Nephron progenitor cell (in vitro differentiated cells): ENCODE measurements around the gene PTPRCAP.
A peak's percentile ranks its signal among the peaks of the same experiment; 100 is the strongest.
"Not testable (repeated sequence)": the region's sequence is repeated elsewhere in the genome, so short reads cannot be mapped to it uniquely, and the experiment has no call there.

Source experiments
- DNase-seq: peaks from one replicate; pipeline ENCODE4 v3.0.0; 2021
- H3K27ac Mint-ChIP-seq: 2 replicates; pipeline ENCODE4 v1.8.0; 2021; ENCODE audit warnings: mild to moderate bottlenecking, moderate library complexity, mixed read lengths
- H3K27me3 Mint-ChIP-seq: 2 replicates; pipeline ENCODE4 v1.8.0; 2021; ENCODE audit warnings: mild to moderate bottlenecking, low read depth, mixed read lengths; ENCODE audit not compliant: poor library complexity
- H3K36me3 Mint-ChIP-seq: 2 replicates; pipeline ENCODE4 v1.8.0; 2021; ENCODE audit warnings: low read depth, mixed read lengths
- H3K4me1 Mint-ChIP-seq: 2 replicates; pipeline ENCODE4 v1.8.0; 2021; ENCODE audit warnings: mixed read lengths
- H3K4me3 Mint-ChIP-seq: 2 replicates; pipeline ENCODE4 v1.8.0; 2021; ENCODE audit warnings: mild to moderate bottlenecking, moderate library complexity, mixed read lengths
- H3K9me3 Mint-ChIP-seq: 2 replicates; pipeline ENCODE4 v1.8.0; 2021; ENCODE audit warnings: mild to moderate bottlenecking, moderate library complexity, mixed read lengths
- TF ChIP-seq, protein P1 (sequence below): fragments of 200-600 bp; sonication (generic); IDR thresholded peaks from 2 replicates; pipeline ENCODE4 v1.5.0; 2021; ENCODE audit warnings: antibody characterized with exemption

Gene PTPRCAP

DNA sequence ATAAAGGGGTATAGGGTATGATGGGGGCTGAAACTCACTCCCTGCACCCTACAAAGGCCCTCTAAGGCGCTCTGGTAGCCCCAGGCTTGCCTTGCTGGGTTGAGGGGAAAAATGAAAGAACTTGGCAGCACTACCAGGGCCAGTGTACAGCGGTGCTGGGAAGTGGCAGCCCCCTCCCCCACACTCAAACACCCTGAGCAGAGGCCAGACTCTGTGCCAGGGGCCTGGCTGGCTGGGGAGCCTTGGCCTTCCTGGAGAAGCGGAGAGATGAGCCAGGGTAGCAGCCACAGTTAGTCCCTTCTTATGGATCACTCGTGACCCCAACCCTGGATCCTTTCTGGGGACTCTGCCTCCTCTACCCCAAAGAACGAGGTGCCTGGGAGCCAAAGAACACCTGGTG is 28.9 kb upstream of the PTPRCAP start:
- no peaks in the 10 kb centered on the region for H3K9me3 Mint-ChIP-seq
- no peaks in the 10 kb centered on the region for H3K27me3 Mint-ChIP-seq
- peaks cover 22% of the 10 kb centered on the region for H3K4me1 Mint-ChIP-seq
- peaks cover 4% of the 10 kb centered on the region for H3K36me3 Mint-ChIP-seq
- TF ChIP-seq, protein P1, sequence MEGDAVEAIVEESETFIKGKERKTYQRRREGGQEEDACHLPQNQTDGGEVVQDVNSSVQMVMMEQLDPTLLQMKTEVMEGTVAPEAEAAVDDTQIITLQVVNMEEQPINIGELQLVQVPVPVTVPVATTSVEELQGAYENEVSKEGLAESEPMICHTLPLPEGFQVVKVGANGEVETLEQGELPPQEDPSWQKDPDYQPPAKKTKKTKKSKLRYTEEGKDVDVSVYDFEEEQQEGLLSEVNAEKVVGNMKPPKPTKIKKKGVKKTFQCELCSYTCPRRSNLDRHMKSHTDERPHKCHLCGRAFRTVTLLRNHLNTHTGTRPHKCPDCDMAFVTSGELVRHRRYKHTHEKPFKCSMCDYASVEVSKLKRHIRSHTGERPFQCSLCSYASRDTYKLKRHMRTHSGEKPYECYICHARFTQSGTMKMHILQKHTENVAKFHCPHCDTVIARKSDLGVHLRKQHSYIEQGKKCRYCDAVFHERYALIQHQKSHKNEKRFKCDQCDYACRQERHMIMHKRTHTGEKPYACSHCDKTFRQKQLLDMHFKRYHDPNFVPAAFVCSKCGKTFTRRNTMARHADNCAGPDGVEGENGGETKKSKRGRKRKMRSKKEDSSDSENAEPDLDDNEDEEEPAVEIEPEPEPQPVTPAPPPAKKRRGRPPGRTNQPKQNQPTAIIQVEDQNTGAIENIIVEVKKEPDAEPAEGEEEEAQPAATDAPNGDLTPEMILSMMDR = no peak
- no peak for DNase-seq
- H3K27ac Mint-ChIP-seq = no peak overlapping the region
- no peak overlapping the region for H3K4me3 Mint-ChIP-seq

DNA sequence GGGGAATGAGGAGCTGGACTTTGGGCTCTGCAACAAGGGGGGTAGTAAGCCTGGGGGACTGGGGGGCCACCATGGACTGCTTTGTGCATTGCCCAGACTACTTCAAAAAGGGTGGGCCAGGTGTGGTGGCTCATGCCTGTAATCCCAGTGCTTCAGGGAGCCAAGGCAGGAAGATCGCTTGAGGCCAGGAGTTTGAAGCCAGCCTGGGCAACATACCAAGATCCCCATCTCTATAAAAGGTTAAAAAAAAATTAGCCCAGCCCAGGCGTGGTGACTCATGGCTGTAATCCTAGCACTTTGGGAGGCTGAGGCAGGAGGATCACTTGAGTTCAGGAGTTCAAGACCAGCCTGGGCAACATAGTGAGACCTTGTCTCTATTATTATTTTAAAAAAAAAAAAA is 28.0 kb upstream of the PTPRCAP start:
- Mint-ChIP-seq H3K4me1 (peaks cover 20% of the 10 kb centered on the region), H3K4me3 (peak overlapping the region; percentile 79)
- H3K27me3 Mint-ChIP-seq, DNase-seq, H3K9me3 Mint-ChIP-seq, H3K36me3 Mint-ChIP-seq, H3K27ac Mint-ChIP-seq: not testable (repeated sequence)

DNA sequence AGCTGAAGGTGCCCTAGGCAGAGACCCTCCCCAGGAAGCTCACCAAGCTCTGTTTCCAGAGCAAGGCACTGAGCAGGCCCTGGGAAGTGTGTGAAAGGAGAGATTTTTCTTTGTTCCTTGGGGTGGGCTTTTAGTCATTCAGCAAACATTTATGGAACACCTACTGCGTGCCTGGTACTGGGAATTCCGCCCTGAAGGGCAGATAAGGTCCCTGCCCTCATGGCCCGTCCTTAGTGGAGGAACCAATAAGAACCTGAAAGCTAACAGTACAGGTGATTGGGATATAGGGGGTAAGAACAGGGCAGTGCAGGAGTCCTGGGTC is 27.7 kb upstream of the PTPRCAP start:
- Mint-ChIP-seq H3K27ac (no peak overlapping the region), H3K4me1 (peaks cover 24% of the 10 kb centered on the region), H3K36me3 (peaks cover 4% of the 10 kb centered on the region), H3K9me3 (no peaks in the 10 kb centered on the region), H3K4me3 (peak overlapping the region; percentile 79), H3K27me3 (no peaks in the 10 kb centered on the region)
- TF ChIP-seq, protein P1 = no peak
- no peak for DNase-seq

DNA sequence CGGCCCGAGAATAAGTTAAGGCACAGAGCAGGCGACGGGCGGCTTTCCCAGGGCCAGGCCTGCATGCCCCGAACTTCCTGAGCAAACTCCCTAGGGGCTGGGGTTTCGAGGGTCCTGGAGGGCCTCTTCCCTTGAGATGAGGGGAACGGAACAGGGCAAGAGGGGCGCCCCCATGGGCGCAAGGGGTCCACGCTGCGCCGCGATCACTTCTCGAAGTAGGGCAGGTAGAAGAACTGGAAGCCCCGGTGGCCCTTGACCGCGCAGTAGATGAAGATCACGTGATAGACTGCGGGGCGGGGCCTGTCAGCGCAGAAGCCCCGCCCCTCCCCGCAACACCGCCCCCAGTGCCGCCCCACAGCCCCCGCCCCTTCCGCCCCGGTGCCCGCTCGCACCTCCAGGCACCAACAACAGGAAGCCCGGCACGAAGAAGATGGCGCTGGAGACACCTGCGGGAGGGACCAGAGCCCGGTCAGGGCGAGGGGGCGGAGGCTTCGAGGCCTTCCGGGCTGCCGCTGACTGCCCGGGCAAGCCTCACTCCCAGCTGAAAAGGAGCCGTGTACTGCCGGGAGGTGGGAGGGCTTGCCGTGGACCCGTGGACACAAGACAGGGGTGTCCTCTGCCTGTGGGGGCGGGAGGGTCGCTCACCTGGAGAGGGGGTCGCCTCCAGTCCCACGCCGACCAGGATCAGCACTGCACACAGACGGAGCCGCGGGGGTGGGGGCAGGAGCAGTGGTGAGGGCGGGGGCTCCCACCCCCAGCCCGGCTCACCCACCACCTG is 27.1 kb upstream of the PTPRCAP start:
- H3K36me3 Mint-ChIP-seq = peaks cover 4% of the 10 kb centered on the region
- no peak overlapping the region for H3K27ac Mint-ChIP-seq
- DNase-seq = peak; percentile 90
- TF ChIP-seq, protein P1 = no peak
- H3K27me3 Mint-ChIP-seq = no peaks in the 10 kb centered on the region
- peaks cover 29% of the 10 kb centered on the region for H3K4me1 Mint-ChIP-seq
- no peaks in the 10 kb centered on the region for H3K9me3 Mint-ChIP-seq
- peak overlapping the region; percentile 79 for H3K4me3 Mint-ChIP-seq

DNA sequence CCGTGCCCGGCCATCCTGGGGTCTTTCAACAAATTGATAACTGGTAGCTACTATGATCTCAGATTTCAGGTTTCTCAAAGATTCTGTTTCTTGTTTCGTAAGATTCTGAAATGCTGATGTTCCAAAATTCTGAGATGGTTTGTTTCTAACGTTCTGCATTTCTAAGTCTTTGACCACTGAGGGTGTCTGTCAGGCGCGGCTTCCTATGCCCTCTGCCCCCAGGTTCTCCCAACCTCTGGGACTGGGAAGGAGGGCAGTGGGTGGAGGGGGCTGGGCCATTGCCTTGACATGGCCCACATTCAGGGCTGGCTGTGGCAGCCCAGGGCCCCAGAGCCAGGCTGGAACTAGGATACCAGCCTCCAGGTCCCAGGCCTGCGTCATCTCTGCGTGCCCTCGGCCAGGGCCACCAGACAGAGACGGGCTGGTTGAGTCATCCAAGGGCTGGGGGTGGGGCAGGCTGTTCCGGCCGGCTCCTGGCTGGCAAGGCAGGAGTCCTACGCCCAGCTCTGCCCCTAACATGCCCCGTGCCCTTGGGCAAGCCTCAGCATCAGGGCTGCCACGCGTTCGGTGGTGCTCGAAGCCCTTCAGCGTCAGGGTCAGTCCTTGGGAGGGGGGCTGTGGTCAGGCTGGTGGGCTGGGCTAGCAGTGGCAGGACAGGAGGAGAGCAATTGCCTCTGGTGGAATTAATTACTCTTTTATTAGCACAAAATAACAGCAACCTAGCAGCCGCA is 26.4 kb upstream of the PTPRCAP start:
- Mint-ChIP-seq H3K9me3 (no peaks in the 10 kb centered on the region), H3K27me3 (peaks cover under 1% of the 10 kb centered on the region), H3K4me1 (peaks cover 29% of the 10 kb centered on the region), H3K36me3 (peaks cover 4% of the 10 kb centered on the region), H3K4me3 (peak overlapping the region; percentile 79), H3K27ac (no peak overlapping the region)
- no peak for DNase-seq
- TF ChIP-seq, protein P1 = no peak

DNA sequence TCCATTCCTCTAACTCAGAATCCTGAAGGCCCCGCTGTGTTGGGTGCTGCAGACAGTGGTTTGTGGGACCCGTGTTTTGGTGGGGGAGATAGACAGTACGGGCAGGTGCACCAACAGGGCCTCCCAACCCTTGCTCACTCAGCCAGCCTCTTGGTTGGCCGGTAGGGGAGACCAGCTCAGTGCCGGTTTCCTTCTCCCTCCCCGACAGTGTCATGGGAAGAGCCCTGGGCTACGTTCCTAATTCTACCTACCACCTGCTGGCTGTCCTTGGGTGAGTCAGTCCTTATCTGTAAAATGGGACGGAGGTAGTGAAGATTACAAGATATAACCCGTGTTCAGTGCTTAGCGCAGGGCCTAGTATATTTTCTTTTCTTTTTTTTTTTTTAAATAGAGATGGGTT is 25.7 kb upstream of the PTPRCAP start:
- DNase-seq = no peak
- H3K4me1 Mint-ChIP-seq = peaks cover 26% of the 10 kb centered on the region
- no peak overlapping the region for H3K27ac Mint-ChIP-seq
- peaks cover 4% of the 10 kb centered on the region for H3K36me3 Mint-ChIP-seq
- H3K27me3 Mint-ChIP-seq = peaks cover 3% of the 10 kb centered on the region
- H3K4me3 Mint-ChIP-seq = no peak overlapping the region
- TF ChIP-seq, protein P1 = no peak
- no peaks in the 10 kb centered on the region for H3K9me3 Mint-ChIP-seq
